GM19372 (cell line): ENCODE data around the gene TNS3.
"Not testable (repeated sequence)": the region's sequence is repeated elsewhere in the genome, so short reads cannot be mapped to it uniquely, and the experiment has no call there.

ENCODE experiments used
- ATAC-seq: cut with Tn5 transposase; IDR thresholded peaks from one replicate; pipeline ENCODE4 v1.9.1; 2021; ENCODE audit warnings: mild to moderate bottlenecking, low read depth, moderate library complexity; ENCODE audit not compliant: unreplicated experiment

The TNS3 gene

DNA sequence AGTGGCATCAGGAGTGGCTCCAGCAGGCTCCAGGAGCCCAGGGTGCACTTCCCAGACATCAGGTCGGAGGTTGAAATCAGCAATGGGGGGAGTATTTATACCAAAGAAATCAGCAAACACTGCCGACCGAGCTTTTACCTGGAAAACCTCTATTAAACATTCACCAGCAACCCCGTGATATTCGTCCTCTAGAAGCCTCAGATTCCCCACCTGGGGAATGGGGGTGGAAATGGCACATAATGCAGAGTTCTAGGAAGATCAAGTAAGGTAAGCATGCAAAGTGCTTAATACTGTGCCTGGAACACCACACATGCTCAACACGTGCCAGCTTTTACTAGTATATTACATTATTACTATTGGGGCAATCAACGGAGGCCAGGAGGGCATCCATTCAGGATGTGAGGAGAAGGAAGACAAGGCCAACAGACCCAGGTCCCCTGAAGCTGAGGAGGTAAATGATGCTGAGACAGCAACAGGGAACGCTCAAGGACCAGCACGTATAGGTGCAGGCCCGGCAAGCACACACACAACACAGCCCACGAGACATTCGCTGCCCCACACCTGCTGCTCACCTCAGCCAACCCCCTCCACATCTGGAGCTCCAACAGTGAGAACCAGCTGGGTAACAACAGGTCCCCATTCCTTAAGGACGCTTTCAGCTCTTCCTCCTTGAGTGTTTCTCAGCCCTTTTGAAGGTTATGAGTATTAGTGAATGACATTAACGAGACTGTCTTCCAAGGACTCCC is 125.5 kb downstream of the TNS3 start:
- no peak for ATAC-seq

DNA sequence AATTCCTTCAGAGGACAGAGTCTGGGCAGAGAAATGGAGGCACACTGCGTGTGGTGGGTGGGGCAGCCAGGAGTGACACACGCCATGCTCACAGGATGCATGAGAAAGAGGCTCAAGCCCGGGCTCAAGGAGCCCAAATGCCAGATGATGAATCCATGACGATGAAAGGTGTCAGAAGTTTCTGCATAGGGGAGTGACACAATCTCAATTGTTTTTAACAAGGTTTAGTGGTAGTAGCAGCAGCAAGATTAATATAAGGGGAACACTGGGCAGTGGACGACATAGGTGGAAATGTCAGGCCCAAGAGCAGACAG is 126.1 kb downstream of the TNS3 start:
- no peak for ATAC-seq

GRCh38 chr7:47454974-47455871 is 126.7 kb downstream of the TNS3 start:
- ATAC-seq = no peak

DNA sequence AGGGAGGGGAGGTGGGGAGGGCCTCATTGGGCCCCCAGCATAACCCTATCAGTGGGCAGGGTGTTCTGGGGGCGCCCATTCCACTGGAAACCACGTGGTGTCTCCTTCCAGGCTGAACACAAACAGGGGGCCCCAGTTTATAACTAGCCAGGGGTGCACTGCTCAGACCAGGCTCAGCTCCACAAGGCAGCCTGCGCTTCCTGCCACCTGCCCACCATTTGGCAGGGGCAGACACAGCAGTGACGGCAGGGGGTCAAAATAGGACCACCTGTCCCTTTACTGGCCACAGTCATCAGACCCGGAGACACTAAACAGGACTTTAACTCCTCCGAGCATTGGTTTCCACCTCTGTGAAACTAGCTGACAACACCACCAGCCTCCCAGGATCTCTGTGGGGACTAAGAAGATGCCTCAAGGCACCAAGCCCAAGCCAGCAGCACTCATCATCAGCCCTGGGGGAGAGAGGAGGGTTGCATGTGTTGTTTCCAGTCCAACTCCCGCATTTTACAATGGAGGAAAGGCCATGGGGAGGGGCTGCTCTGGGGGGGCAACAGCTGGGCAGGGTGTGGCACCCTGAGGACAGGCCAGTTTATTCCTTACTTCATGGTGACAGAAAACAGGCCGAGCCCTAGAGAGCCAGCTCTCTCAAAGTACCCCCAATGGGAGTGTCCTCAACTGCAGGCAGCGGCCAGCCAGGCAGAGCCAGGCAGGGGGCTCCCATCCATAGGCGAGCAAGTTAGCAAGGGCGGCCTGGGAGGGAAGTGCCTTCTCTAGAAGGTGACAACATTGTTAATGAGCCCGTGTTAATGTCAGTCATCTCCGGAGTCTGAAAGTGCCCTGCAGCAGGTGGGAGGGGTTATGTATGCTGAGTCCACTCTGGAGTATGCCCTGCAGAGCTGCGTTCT is 127.6 kb downstream of the TNS3 start:
- ATAC-seq = no peak

DNA sequence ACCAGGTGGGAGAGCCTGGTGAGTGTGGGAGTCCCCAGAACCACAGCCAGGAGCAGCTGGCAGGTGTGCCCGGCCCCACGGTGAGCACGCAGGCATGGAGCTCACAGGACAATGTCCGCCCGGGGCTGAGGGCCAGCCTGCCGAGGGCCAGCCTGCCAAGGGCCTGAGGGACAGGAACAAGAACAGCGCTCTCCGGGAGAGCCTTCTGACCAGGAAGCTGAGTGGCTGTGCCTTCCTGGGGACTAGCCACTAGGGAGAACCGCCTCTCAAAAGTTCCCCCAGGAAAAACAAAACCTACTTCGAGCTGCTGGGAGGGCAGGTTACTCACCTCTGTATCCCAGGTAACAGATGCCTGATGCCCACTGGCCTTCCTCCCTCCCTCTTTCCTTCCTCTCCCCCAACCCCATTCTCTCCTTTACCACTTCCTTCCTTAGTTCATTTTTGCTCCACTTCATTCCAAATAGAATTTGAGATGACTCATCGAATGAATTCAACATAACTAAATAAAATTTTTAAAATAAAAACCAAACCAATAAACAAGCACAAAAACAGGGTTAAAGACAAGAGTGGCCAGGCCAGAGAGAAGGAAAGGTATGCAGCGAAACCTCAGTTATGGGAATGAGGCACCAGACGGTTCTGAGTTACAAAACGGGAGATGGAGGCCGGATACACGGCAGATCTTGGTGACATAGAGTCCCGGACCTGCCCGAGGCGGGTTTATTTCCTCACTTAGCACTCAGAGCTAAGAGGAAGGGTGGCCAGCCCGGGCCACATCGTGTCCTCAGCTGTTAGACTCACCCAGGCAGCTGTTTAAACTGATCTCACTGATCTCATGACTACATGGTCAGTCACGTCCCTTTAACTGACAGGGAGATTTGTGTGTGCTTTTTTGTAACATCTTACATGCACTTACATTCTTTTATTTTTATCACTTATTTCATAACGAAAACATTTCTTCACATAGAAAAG is 128.5 kb downstream of the TNS3 start:
- ATAC-seq = no peak

- no peak for ATAC-seq
These were observed 129.2 kb downstream of the TNS3 start for GRCh38 chr7:47452715-47453092.

DNA sequence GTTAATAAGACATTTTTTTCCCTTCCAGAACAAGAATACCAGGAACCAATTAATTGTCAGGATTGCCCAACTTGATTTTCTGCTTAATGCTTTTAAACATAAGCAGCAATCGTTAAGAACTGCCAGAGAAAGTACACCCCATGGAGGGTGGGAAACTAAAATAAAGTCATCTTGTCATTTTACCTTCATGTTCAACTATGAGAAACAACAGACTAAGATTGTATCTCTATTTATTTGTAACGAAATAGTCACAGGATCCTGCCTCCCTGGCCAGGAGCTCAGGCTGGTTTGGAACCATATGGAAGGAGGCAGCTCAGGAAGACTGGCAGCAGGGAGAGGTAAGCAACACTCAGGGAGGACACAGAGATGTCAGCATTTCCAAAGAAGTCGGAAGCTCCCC is 129.6 kb downstream of the TNS3 start:
- no peak for ATAC-seq

DNA sequence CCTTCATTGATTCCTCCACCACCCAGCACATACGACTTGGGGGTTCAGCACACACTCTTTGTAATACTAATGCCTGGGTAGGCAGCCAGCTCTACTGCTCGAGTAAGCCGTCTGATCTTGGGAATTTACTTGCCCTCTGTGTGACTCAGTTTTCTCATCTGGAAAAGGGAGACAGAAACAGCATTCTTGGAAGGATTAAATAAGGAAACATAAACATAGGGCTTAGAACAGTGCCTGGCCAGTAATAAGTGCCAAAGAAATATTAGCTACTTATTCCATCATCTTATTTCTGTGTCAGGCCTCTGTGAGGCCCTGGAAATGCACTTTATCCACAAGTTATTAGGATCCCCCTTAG is 130.1 kb downstream of the TNS3 start:
- no peak for ATAC-seq

DNA sequence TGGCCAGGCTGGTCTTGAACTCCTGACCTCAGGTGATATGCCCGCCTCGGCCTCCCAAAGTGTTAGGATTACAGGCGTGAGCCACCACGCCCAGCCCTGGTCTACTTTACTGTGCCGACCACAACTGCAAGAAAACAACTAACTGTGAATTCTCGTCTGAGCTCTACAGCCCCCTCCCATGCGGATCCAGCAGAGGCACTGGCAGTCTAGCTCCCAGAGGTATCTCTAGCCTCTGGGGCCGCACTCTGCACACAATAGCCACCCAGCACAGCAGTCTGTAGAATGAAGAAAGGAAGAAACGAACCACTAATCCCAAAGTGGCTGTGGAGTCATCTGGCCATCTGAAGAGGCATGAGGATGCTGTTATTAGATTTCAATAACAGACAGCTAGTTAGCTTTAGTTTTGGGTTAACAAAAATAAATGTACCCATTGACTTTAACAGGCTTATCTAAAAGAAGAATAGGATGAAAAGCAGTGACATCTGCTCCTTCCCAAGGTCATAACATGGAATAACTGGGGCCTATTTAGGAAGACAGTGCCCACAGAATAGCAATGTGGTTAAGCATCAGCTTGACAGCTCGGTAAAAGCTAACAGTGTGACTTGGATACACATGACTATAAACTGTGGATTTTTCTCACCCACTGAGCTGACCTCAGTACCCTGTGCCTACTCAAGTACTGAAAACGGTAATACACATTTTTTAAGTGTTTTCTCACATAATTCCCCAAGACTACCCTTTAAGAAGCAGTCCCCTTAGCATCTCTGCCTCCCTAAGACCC is 131.9 kb downstream of the TNS3 start:
- ATAC-seq = no peak

- ATAC-seq = no peak
These were observed 132.9 kb downstream of the TNS3 start for GRCh38 chr7:47448971-47449370.

DNA sequence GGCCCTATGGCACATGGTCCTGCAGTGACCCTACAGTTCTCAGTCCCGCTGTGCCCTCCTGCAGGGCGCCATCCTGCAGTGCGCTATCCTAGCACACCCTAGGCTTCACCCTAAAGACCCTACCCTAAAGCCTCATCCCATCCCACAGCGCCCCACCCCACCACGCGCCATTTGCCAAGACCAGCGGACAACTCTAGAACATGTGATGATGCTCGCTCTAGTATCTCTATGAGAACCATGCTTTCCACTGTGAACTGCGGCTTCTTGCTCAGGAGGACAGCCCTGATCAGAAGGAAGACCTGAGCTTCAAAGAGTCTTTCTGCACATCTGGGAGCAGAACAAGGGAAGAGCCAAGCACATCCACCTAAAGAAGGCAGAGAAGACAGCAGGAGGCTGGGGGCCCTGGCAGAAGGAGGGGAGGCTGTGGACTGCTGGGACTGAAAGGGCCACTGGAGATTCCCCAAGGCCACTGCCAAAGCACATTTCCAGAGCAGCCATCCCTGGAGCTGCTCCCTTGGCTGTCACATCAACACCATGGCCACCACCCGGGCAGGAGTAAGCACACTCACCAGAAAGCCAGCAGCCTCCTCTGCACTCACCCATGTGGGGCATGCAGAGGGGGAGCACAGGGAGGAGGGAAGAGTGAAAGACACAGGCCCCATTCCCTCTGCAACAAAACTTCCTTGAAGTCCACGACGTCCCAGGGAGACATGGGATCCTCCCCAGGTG is 134.1 kb downstream of the TNS3 start:
- ATAC-seq = no peak

DNA sequence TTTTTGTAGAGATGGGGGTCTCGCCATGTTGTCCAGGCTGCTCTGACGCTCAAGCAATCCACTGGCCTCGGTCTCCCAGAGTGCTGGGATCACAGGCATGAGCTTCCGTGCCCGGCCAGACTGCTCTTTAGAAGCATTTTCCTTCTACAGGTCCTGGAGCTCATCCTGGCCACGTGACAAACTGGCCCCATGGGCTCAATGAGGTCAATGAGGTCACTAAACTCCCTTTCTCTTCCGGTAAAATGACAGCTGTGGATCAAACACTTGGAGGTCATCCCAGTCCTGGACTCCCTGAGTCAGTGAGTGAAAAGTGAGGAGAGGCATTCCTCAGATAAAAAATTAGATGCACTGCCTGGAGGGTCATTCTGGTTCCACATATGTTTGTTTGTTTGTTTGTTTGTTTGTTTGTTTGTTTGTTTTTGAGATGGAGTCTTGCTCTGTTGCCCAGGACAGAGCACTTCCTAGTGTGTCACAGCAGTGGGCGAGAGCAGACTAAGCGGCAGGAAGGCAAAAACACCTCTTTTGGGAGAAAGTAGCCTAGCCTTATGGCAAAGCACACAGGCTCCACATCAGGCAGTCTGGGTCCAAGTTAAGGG is 134.9 kb downstream of the TNS3 start:
- no peak for ATAC-seq

- no peak for ATAC-seq
These were observed 137.4 kb downstream of the TNS3 start for GRCh38 chr7:47444376-47445098.

GRCh38 chr7:47443049-47443448 is 138.9 kb downstream of the TNS3 start:
- no peak for ATAC-seq

GRCh38 chr7:47442605-47442865 is 139.4 kb downstream of the TNS3 start:
- no peak for ATAC-seq

DNA sequence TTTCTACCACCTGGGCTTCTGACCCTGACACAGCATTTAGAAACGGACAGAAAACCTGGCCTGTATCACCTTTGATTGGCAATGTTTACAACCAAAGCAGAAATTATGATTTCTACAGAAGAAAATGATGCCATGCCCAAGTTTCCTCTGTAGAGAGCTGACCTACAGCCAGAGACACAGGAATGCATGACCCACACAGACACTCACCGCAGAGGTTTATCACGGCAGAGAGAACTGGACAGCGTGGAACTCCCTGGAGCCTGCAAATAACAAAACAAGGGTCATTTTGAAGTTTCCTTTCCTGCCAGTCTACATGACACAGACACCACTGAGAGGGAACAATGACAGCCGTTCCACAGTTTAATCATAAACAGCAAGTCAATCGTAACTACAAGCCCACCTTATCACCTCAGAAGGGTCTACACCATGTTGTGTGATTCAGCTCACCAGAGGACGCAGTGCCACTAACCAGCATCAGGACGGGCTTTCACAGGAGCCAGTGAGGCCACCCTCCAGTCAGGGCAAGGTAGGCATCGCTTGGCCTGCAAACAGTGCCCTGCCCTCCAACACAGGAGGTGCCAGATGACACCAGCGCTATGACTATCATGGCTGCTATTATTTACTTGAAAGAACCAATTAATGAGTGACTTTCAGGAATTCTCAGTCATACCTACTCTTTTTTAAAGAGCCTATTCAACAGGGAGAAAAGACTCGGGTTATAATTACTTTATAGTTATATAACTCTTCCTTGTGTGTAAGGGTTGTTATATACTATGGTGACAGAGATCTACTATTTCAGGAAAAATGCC is 139.9 kb downstream of the TNS3 start:
- ATAC-seq = no peak

DNA sequence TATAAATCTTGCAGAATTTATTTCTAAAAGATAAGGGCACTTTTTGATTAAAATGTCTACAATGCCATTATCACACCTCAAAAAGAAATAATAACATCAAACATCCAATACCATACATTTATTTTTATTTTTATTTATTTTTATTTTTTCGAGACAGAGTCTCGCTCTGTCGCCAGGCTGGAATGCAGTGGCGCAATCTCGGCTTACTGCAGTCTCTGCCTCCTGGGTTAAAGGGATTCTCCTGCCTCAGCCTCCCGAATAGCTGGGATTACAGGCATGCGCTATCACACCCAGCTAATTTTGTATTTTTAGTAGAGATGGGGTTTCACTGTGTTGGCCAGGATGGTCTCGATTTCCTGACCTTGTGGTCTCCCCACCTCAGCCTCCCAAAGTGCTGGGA is 140.9 kb downstream of the TNS3 start:
- not testable (repeated sequence) for ATAC-seq
